Measurements from ENCODE around the gene SLC38A10.

GRCh38 chr17:81241203-81241602 lies 53.9 kb downstream of the SLC38A10 start:
- no peak for TF ChIP-seq CTCF (conservative IDR thresholded peaks at IDR 0.05)
- no peak for TF ChIP-seq ZFX (IDR thresholded peaks at IDR 0.05)

Data from C4-2B (cell line).